Osteocyte (in vitro differentiated cells): Measurements from ENCODE around the gene TMEM72. TPM values are rescaled to one million over a fixed set of nuclear protein-coding genes. Genes with fewer than 3 reads are reported as not detected.
A peak's percentile ranks its signal among the peaks of the same experiment; 100 is the strongest.

Experiments
- DNase-seq: peaks from one replicate; pipeline ENCODE4 v3.0.0; 2021; ENCODE audit warnings: mixed read lengths; ENCODE audit not compliant: unreplicated experiment; ENCODE audit errors: extremely low spot score
- H3K27ac Mint-ChIP-seq: one replicate; pipeline ENCODE4 v1.8.0; 2021; ENCODE audit warnings: mild to moderate bottlenecking, mixed read lengths; ENCODE audit not compliant: unreplicated experiment
- H3K27me3 Mint-ChIP-seq: one replicate; pipeline ENCODE4 v1.8.0; 2021; ENCODE audit warnings: mixed read lengths; ENCODE audit not compliant: unreplicated experiment
- H3K36me3 Mint-ChIP-seq: one replicate; pipeline ENCODE4 v1.8.0; 2021; ENCODE audit warnings: mixed read lengths; ENCODE audit not compliant: unreplicated experiment
- H3K4me1 Mint-ChIP-seq: one replicate; pipeline ENCODE4 v1.8.0; 2021; ENCODE audit warnings: mixed read lengths; ENCODE audit not compliant: unreplicated experiment
- H3K4me3 Mint-ChIP-seq: one replicate; pipeline ENCODE4 v1.8.0; 2021; ENCODE audit warnings: mild to moderate bottlenecking, moderate library complexity, mixed read lengths; ENCODE audit not compliant: unreplicated experiment
- H3K9me3 Mint-ChIP-seq: one replicate; pipeline ENCODE4 v1.8.0; 2021; ENCODE audit warnings: mixed read lengths; ENCODE audit not compliant: unreplicated experiment
- CTCF ChIP-seq: fragments of 200-600 bp; sonication (generic); IDR thresholded peaks from 2 replicates; pipeline ENCODE4 v1.5.0; 2021; ENCODE audit warnings: antibody characterized with exemption, mild to moderate bottlenecking, moderate library complexity
- total RNA-seq: library from RNA; stranded (reverse); gene quantifications from 2 replicates; pipeline ENCODE4 v1.2.1, GENCODE V29; 2021

Gene TMEM72
- total RNA-seq, 1 donor from 2014 or later, result not detected

GRCh38 chr10:44929356-44930255 lies 18.5 kb downstream of the TMEM72 start:
- Mint-ChIP-seq H3K4me3 (no peak overlapping the region), H3K27me3 (peaks cover 14% of the 10 kb centered on the region), H3K4me1 (peaks cover 1% of the 10 kb centered on the region), H3K9me3 (no peaks in the 10 kb centered on the region), H3K27ac (no peak overlapping the region), H3K36me3 (no peaks in the 10 kb centered on the region)
- TF ChIP-seq CTCF, result no peak
- DNase-seq, result no peak

- peak; percentile 60 for DNase-seq
- peaks cover 3% of the 10 kb centered on the region for H3K9me3 Mint-ChIP-seq
- TF ChIP-seq CTCF, result no peak
- H3K4me1 Mint-ChIP-seq, result peaks cover 11% of the 10 kb centered on the region
- no peaks in the 10 kb centered on the region for H3K36me3 Mint-ChIP-seq
- peaks cover 14% of the 10 kb centered on the region for H3K27me3 Mint-ChIP-seq
- H3K4me3 Mint-ChIP-seq, result no peak overlapping the region
- no peak overlapping the region for H3K27ac Mint-ChIP-seq
These were observed 19.9 kb downstream of the TMEM72 start for GRCh38 chr10:44930904-44931620.

- no peaks in the 10 kb centered on the region for H3K36me3 Mint-ChIP-seq
- peaks cover 11% of the 10 kb centered on the region for H3K4me1 Mint-ChIP-seq
- no peak for TF ChIP-seq CTCF
- no peak for DNase-seq
- no peak overlapping the region for H3K27ac Mint-ChIP-seq
- H3K4me3 Mint-ChIP-seq, result no peak overlapping the region
- H3K27me3 Mint-ChIP-seq, result peaks cover 14% of the 10 kb centered on the region
- peaks cover 3% of the 10 kb centered on the region for H3K9me3 Mint-ChIP-seq
These were observed 20.7 kb downstream of the TMEM72 start for GRCh38 chr10:44931621-44932516.

GRCh38 chr10:44932517-44933450 lies 21.6 kb downstream of the TMEM72 start:
- TF ChIP-seq CTCF, result peak; percentile 95
- Mint-ChIP-seq H3K27me3 (peaks cover 14% of the 10 kb centered on the region), H3K27ac (no peak overlapping the region), H3K4me3 (no peak overlapping the region), H3K9me3 (peaks cover 3% of the 10 kb centered on the region), H3K4me1 (peaks cover 11% of the 10 kb centered on the region), H3K36me3 (no peaks in the 10 kb centered on the region)
- peak; percentile 95 for DNase-seq
